Esophagus muscularis mucosa (tissue), 4 donors: Measurements from ENCODE around the gene ACACA.

Experiments used
- EP300 ChIP-seq: sonication (generic); formaldehyde crosslinking; IDR thresholded peaks from one replicate; pipeline ENCODE4 v1.6.1; 2017; ENCODE audit warnings: antibody characterized with exemption
- POLR2A ChIP-seq: fragments of 450-650 bp; IDR thresholded peaks from one replicate; pipeline ENCODE4 v1.6.1; 2017; ENCODE audit warnings: antibody characterized with exemption, moderate library complexity, mild to moderate bottlenecking, low read depth
- POLR2AphosphoS5 ChIP-seq, 2 donors: sonication (generic); formaldehyde crosslinking; IDR thresholded peaks; one replicate each; pipeline ENCODE4 v1.6.1; 2017; ENCODE audit warnings: antibody characterized with exemption in 2 of 2
- TF ChIP-seq, protein P1 (sequence below), 3 experiments: fragments of 200-600 bp in 2 of 3; fragments of 450-650 bp in 1 of 3; sonication (generic) in 2 of 3; IDR thresholded peaks; one replicate each; pipeline ENCODE4 v1.5.1; 2017 to 2019; ENCODE audit warnings: antibody characterized with exemption in 3 of 3, mild to moderate bottlenecking in 2 of 3, moderate library complexity in 1 of 3

DNA sequence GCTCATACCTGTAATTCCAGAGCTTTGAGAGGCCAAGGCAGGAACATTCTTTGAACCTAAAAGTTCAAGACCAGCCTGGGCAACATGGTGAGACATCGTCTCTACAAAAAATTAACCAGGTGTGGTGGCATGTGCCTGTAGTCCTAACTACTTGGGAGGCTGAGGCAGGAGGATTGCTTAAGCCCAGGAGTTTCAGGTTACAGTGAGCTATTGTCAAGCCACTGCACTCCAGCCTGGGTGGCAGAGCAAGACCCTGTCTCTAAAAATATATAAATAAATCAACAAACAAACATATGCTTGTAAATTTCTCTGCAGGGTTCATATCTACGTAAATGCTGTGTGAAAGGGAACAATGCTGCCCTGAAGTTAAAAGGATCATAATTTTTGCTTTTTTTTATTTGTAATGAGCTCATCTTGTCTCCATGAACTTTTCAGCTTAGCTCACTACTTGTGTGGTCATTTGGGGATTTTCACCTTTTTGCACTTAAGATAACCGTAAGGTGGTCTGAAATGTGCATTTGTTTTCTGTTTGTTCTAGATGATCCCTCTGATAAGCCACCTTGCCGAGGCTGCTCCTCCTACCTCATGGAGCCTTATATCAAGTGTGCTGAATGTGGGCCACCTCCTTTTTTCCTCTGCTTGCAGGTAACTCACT is 16.5 kb upstream of the ACACA start:
- TF ChIP-seq, protein P1, sequence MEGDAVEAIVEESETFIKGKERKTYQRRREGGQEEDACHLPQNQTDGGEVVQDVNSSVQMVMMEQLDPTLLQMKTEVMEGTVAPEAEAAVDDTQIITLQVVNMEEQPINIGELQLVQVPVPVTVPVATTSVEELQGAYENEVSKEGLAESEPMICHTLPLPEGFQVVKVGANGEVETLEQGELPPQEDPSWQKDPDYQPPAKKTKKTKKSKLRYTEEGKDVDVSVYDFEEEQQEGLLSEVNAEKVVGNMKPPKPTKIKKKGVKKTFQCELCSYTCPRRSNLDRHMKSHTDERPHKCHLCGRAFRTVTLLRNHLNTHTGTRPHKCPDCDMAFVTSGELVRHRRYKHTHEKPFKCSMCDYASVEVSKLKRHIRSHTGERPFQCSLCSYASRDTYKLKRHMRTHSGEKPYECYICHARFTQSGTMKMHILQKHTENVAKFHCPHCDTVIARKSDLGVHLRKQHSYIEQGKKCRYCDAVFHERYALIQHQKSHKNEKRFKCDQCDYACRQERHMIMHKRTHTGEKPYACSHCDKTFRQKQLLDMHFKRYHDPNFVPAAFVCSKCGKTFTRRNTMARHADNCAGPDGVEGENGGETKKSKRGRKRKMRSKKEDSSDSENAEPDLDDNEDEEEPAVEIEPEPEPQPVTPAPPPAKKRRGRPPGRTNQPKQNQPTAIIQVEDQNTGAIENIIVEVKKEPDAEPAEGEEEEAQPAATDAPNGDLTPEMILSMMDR (IDR thresholded peaks at IDR 0.05) = no peak
- TF ChIP-seq POLR2AphosphoS5 (IDR thresholded peaks at IDR 0.05) (no peak), EP300 (no peak), POLR2A (no peak)
